ENCODE results near the gene UMPS.
A peak's percentile ranks its signal among the peaks of the same experiment; 100 is the strongest.

UMPS gene

DNA sequence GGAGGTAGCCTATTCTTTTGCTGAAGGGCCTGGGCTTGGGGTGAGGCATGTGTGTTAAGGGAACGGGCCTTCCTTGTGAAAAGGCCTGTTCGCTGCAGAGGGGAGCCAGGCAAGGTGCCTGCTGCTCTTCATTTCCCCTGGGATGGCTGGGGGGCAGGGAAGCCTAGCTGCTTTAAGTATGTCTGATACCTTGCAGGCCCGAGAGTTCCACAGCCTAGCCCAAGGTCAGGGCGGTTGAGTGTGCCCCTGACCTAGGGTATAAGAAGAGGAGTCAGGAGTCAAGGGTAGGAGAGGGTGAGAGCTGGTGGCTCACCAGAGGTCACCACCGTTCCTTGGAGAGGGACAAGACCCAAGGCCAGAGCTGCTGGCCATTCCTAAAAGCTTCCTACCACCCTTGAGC lies 46.6 kb downstream of the UMPS start:
- Histone ChIP-seq H3K9me3 (replicated peaks in 1 of 2; ENCODE audit: control insufficient read depth in 2 of 2, insufficient read depth in 1 of 2, low read depth in 1 of 2, low read length in 2 of 2) (no peaks in the 10 kb centered on the region), H3K4me3 (ENCODE audit: low read length in 2 of 2) (no peak overlapping the region), H3K14ac (ENCODE audit: low read length) (peak overlapping the region; percentile 43), H3K9ac (ENCODE audit: low read depth, low read length, poor library complexity) (no peak overlapping the region), H2AFZ (ENCODE audit: low read length) (no peak overlapping the region), H2BK5ac (ENCODE audit: low read length) (no peak overlapping the region), H3K18ac (ENCODE audit: low read length) (no peak overlapping the region), H3K23ac (ENCODE audit: low read depth, low read length, poor library complexity) (no peak overlapping the region), H4K91ac (ENCODE audit: low read depth, low read length, poor library complexity) (no peak overlapping the region), H3K4me1 (ENCODE audit: control insufficient read depth in 2 of 2, insufficient read depth in 1 of 2, low read depth in 1 of 2, low read length in 2 of 2) (peaks cover 14 to 24% of the 10 kb centered on the region in 2 donors), H3K27ac (replicated peaks; ENCODE audit: low read length) (no peak overlapping the region), H3K27me3 (ENCODE audit: control insufficient read depth in 3 of 3, insufficient read depth in 3 of 3, low read depth in 1 of 3, low read length in 3 of 3) (no peaks in the 10 kb centered on the region), H3K36me3 (replicated peaks in 1 of 2; ENCODE audit: control insufficient read depth in 2 of 2, insufficient read depth in 2 of 2, low read length in 2 of 2) (peaks cover 0 to 6% of the 10 kb centered on the region in 2 donors), H3K4ac (ENCODE audit: low read length) (no peak overlapping the region), H2BK120ac (ENCODE audit: low read depth, low read length) (no peak overlapping the region), H2AK5ac (ENCODE audit: low read depth, low read length) (no peak overlapping the region), H2BK12ac (ENCODE audit: low read length) (no peak overlapping the region), H3K79me1 (ENCODE audit: low read depth, low read length) (peaks cover 10% of the 10 kb centered on the region), H4K8ac (ENCODE audit: low read depth, low read length) (no peak overlapping the region), H3K4me2 (ENCODE audit: insufficient read depth, low read length, poor library complexity, severe bottlenecking) (no peak overlapping the region), H2BK15ac (ENCODE audit: low read length) (no peak overlapping the region)
- no peak for DNase-seq (ENCODE audit: low spot score)
- WGBS, 2 donors (ENCODE audit: extremely low coverage in 2 of 2, insufficient read length in 2 of 2, insufficient replicate concordance in 1 of 2), result no CpG with 5 or more reads among the region's 5 CpGs

DNA sequence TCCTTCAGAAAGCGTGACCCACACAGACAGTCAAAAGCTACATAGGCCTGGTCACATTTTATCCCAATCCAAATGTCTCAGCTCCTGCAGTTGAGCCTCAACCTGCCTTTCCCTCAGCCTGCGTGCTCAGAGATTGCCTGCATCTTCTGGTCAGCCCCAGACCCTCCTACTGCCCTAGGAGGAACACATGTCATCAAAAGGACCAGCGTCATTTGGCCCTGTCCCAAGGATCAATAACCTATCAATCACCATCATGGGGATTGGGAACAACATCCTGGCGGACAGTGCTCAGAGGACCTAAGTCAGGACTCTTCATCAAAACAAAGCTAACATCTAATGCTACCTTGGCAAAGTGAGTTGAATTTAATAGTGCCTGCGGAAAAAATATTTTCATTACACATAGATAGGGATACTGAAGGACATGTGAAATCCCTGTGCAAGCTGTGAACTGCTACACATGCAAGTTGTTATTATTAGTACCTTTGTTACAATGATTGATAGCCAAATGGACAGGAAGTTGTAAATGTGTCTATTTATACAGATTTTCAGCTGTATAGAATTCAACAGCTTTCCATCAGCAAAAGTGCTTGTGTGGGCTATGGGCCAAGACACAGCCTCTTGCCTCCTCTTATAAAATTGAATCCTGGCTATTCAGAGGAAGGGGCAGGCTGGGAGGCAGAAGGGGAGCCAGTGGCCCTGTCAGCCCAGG lies 47.7 kb downstream of the UMPS start:
- Histone ChIP-seq H4K91ac (ENCODE audit: low read depth, low read length, poor library complexity) (no peak overlapping the region), H3K79me1 (ENCODE audit: low read depth, low read length) (peaks cover 10% of the 10 kb centered on the region), H2BK15ac (ENCODE audit: low read length) (no peak overlapping the region), H3K27me3 (ENCODE audit: control insufficient read depth in 3 of 3, insufficient read depth in 3 of 3, low read depth in 1 of 3, low read length in 3 of 3) (no peaks in the 10 kb centered on the region), H2AK5ac (ENCODE audit: low read depth, low read length) (no peak overlapping the region), H3K36me3 (replicated peaks in 1 of 2; ENCODE audit: control insufficient read depth in 2 of 2, insufficient read depth in 2 of 2, low read length in 2 of 2) (peaks cover 0 to 6% of the 10 kb centered on the region in 2 donors), H2BK5ac (ENCODE audit: low read length) (no peak overlapping the region), H3K27ac (replicated peaks; ENCODE audit: low read length) (no peak overlapping the region), H3K4me3 (ENCODE audit: low read length in 2 of 2) (peak overlapping the region in 1 of 2 donors; percentile 31), H3K4me1 (ENCODE audit: control insufficient read depth in 2 of 2, insufficient read depth in 1 of 2, low read depth in 1 of 2, low read length in 2 of 2) (peaks cover 13 to 18% of the 10 kb centered on the region in 2 donors), H2BK120ac (ENCODE audit: low read depth, low read length) (no peak overlapping the region), H2AFZ (ENCODE audit: low read length) (no peak overlapping the region), H3K4ac (ENCODE audit: low read length) (no peak overlapping the region), H3K9ac (ENCODE audit: low read depth, low read length, poor library complexity) (no peak overlapping the region), H3K9me3 (replicated peaks in 1 of 2; ENCODE audit: control insufficient read depth in 2 of 2, insufficient read depth in 1 of 2, low read depth in 1 of 2, low read length in 2 of 2) (no peaks in the 10 kb centered on the region), H3K23ac (ENCODE audit: low read depth, low read length, poor library complexity) (no peak overlapping the region), H3K14ac (ENCODE audit: low read length) (no peak overlapping the region), H2BK12ac (ENCODE audit: low read length) (no peak overlapping the region), H3K4me2 (ENCODE audit: insufficient read depth, low read length, poor library complexity, severe bottlenecking) (no peak overlapping the region), H4K8ac (ENCODE audit: low read depth, low read length) (no peak overlapping the region), H3K18ac (ENCODE audit: low read length) (no peak overlapping the region)
- no CpG with 5 or more reads among the region's 5 CpGs for WGBS, 2 donors (ENCODE audit: extremely low coverage in 2 of 2, insufficient read length in 2 of 2, insufficient replicate concordance in 1 of 2)
- no peak for DNase-seq (ENCODE audit: low spot score)

DNA sequence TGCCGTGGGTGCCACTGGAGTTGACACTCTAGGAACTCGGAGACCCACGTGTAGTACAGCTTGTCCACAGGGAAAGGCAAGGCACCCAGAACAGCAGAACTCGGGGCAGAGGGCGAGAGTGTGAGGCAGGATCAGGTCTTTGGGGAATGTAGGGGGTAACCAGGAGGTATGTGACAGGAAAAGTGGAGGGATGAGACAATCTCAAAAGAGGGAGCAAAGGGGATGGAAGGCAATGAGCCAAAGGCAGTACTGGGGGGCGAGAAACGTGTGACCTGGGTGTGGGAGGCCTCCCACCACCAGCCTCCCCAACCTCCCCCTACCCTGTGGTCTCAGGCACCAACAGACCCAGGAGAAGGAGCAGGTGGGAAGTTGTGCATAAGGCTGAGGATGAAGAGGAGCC lies 48.9 kb downstream of the UMPS start:
- H4K91ac ChIP-seq (ENCODE audit: low read depth, low read length, poor library complexity), result no peak overlapping the region
- H2BK5ac ChIP-seq (ENCODE audit: low read length), result no peak overlapping the region
- no peak overlapping the region for H3K18ac ChIP-seq (ENCODE audit: low read length)
- H3K4ac ChIP-seq (ENCODE audit: low read length), result no peak overlapping the region
- no peak overlapping the region for H3K14ac ChIP-seq (ENCODE audit: low read length)
- no peak overlapping the region for H3K23ac ChIP-seq (ENCODE audit: low read depth, low read length, poor library complexity)
- H3K4me2 ChIP-seq (ENCODE audit: insufficient read depth, low read length, poor library complexity, severe bottlenecking), result no peak overlapping the region
- peaks cover 15 to 24% of the 10 kb centered on the region in 2 donors for H3K4me1 ChIP-seq (ENCODE audit: control insufficient read depth in 2 of 2, insufficient read depth in 1 of 2, low read depth in 1 of 2, low read length in 2 of 2)
- no peaks in the 10 kb centered on the region for H3K9me3 ChIP-seq (replicated peaks in 1 of 2; ENCODE audit: control insufficient read depth in 2 of 2, insufficient read depth in 1 of 2, low read depth in 1 of 2, low read length in 2 of 2)
- H2BK12ac ChIP-seq (ENCODE audit: low read length), result no peak overlapping the region
- peaks cover 6% of the 10 kb centered on the region for H3K79me1 ChIP-seq (ENCODE audit: low read depth, low read length)
- no peak overlapping the region for H3K9ac ChIP-seq (ENCODE audit: low read depth, low read length, poor library complexity)
- H2BK15ac ChIP-seq (ENCODE audit: low read length), result no peak overlapping the region
- no peak overlapping the region for H4K8ac ChIP-seq (ENCODE audit: low read depth, low read length)
- no peak overlapping the region for H2BK120ac ChIP-seq (ENCODE audit: low read depth, low read length)
- no peak overlapping the region for H3K4me3 ChIP-seq (ENCODE audit: low read length in 2 of 2)
- no peak overlapping the region for H3K27ac ChIP-seq (replicated peaks; ENCODE audit: low read length)
- H3K27me3 ChIP-seq (ENCODE audit: control insufficient read depth in 3 of 3, insufficient read depth in 3 of 3, low read depth in 1 of 3, low read length in 3 of 3), result no peaks in the 10 kb centered on the region
- H3K36me3 ChIP-seq (replicated peaks in 1 of 2; ENCODE audit: control insufficient read depth in 2 of 2, insufficient read depth in 2 of 2, low read length in 2 of 2), result peaks cover 0 to 2% of the 10 kb centered on the region in 2 donors
- no peak overlapping the region for H2AK5ac ChIP-seq (ENCODE audit: low read depth, low read length)
- WGBS, 2 donors (ENCODE audit: extremely low coverage in 2 of 2, insufficient read length in 2 of 2, insufficient replicate concordance in 1 of 2), result no CpG with 5 or more reads among the region's 7 CpGs
- no peak for DNase-seq (ENCODE audit: low spot score)
- H2AFZ ChIP-seq (ENCODE audit: low read length), result no peak overlapping the region

DNA sequence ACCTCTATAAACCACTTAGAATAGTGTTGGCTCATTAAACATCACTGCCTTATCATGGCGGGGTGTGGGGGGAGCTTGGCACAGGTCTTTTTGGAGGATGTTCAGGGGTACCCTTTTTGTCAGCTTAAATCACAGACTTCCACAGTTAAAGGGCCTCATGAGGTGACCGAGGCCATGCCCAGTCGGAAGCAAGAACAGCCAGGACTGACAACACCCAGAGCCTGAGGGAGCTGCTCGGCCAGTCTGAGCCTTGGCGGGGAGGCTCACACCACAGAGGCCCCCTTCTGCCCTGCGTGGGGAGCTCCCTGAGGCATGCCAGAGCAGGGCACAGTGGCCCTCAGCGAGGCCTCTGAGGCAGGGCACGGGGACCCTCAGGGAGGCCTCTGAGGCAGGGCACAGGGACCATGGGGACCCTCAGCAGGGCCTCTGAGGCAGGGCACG lies 49.5 kb downstream of the UMPS start:
- Histone ChIP-seq H2BK120ac (ENCODE audit: low read depth, low read length) (no peak overlapping the region), H3K9ac (ENCODE audit: low read depth, low read length, poor library complexity) (no peak overlapping the region), H2BK12ac (ENCODE audit: low read length) (no peak overlapping the region), H3K18ac (ENCODE audit: low read length) (no peak overlapping the region), H3K9me3 (replicated peaks in 1 of 2; ENCODE audit: control insufficient read depth in 2 of 2, insufficient read depth in 1 of 2, low read depth in 1 of 2, low read length in 2 of 2) (no peaks in the 10 kb centered on the region), H2BK5ac (ENCODE audit: low read length) (no peak overlapping the region), H3K14ac (ENCODE audit: low read length) (peak overlapping the region; percentile 38), H2AFZ (ENCODE audit: low read length) (peak overlapping the region; percentile 78), H4K91ac (ENCODE audit: low read depth, low read length, poor library complexity) (no peak overlapping the region), H3K23ac (ENCODE audit: low read depth, low read length, poor library complexity) (no peak overlapping the region), H2BK15ac (ENCODE audit: low read length) (no peak overlapping the region), H2AK5ac (ENCODE audit: low read depth, low read length) (peak overlapping the region; percentile 8), H3K4me2 (ENCODE audit: insufficient read depth, low read length, poor library complexity, severe bottlenecking) (no peak overlapping the region), H3K27me3 (ENCODE audit: control insufficient read depth in 3 of 3, insufficient read depth in 3 of 3, low read depth in 1 of 3, low read length in 3 of 3) (no peaks in the 10 kb centered on the region), H3K27ac (replicated peaks; ENCODE audit: low read length) (no peak overlapping the region), H3K36me3 (replicated peaks in 1 of 2; ENCODE audit: control insufficient read depth in 2 of 2, insufficient read depth in 2 of 2, low read length in 2 of 2) (peaks cover 0 to 4% of the 10 kb centered on the region in 2 donors), H3K4me3 (ENCODE audit: low read length in 2 of 2) (no peak overlapping the region), H4K8ac (ENCODE audit: low read depth, low read length) (no peak overlapping the region), H3K4ac (ENCODE audit: low read length) (no peak overlapping the region), H3K4me1 (ENCODE audit: control insufficient read depth in 2 of 2, insufficient read depth in 1 of 2, low read depth in 1 of 2, low read length in 2 of 2) (peaks cover 17 to 20% of the 10 kb centered on the region in 2 donors), H3K79me1 (ENCODE audit: low read depth, low read length) (peaks cover 6% of the 10 kb centered on the region)
- WGBS, 2 donors (ENCODE audit: extremely low coverage in 2 of 2, insufficient read length in 2 of 2, insufficient replicate concordance in 1 of 2), result no CpG with 5 or more reads among the region's 9 CpGs
- DNase-seq (ENCODE audit: low spot score), result no peak

All from neuronal stem cell (in vitro differentiated cells).